ENCODE measurements around the gene HEBP1. TPM values are rescaled to one million over a fixed set of nuclear protein-coding genes. Genes with fewer than 3 reads are reported as not detected.
A peak's percentile ranks its signal among the peaks of the same experiment; 100 is the strongest.

The HEBP1 gene
- polyA plus RNA-seq, 1 donor (not counting 4 experiments of a cell fraction or from before 2014, with no cell fraction given) = 24.8 TPM

- DNase-seq (ENCODE audit: low read depth, low spot score) = no peak
- H3K36me3 ChIP-seq (ENCODE audit: control insufficient read depth in 2 of 2, extremely low read depth in 1 of 2, insufficient read depth in 2 of 2, low read length in 2 of 2) = no peaks in the 10 kb centered on the region
- TF ChIP-seq, protein P1, sequence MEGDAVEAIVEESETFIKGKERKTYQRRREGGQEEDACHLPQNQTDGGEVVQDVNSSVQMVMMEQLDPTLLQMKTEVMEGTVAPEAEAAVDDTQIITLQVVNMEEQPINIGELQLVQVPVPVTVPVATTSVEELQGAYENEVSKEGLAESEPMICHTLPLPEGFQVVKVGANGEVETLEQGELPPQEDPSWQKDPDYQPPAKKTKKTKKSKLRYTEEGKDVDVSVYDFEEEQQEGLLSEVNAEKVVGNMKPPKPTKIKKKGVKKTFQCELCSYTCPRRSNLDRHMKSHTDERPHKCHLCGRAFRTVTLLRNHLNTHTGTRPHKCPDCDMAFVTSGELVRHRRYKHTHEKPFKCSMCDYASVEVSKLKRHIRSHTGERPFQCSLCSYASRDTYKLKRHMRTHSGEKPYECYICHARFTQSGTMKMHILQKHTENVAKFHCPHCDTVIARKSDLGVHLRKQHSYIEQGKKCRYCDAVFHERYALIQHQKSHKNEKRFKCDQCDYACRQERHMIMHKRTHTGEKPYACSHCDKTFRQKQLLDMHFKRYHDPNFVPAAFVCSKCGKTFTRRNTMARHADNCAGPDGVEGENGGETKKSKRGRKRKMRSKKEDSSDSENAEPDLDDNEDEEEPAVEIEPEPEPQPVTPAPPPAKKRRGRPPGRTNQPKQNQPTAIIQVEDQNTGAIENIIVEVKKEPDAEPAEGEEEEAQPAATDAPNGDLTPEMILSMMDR (optimal IDR thresholded peaks at IDR 0.05 in 1 of 3, IDR thresholded peaks at IDR 0.05 in 1 of 3, conservative IDR thresholded peaks at IDR 0.05 in 1 of 3; ENCODE audit: extremely low read depth in 1 of 3, insufficient read depth in 2 of 3, low read length in 3 of 3) = no peak
- no peak for TF ChIP-seq EZH2 (IDR thresholded peaks at IDR 0.05; ENCODE audit: low read length)
- dilution Hi-C loops (cut with MboI; ENCODE audit: extremely low pct_ligation_motif_present, low sequenced_read_pairs) = no loop called here
- no peak overlapping the region for H3K4me2 ChIP-seq (ENCODE audit: control insufficient read depth, extremely low read depth, insufficient read depth, low read depth, low read length)
- H3K9me3 ChIP-seq (ENCODE audit: control insufficient read depth, low read depth, low read length) = no peaks in the 10 kb centered on the region
- no peak overlapping the region for H3K9ac ChIP-seq (ENCODE audit: control insufficient read depth, extremely low read depth, insufficient read depth, low read length)
- no peaks in the 10 kb centered on the region for H4K20me1 ChIP-seq (ENCODE audit: control insufficient read depth, extremely low read depth, insufficient read depth, low read length)
- H3K4me3 ChIP-seq (ENCODE audit: control insufficient read depth in 2 of 3, extremely low read depth in 1 of 3, insufficient read depth in 2 of 3, low read depth in 1 of 3, low read length in 3 of 3) = no peak overlapping the region
- H3K9me1 ChIP-seq (ENCODE audit: control insufficient read depth, extremely low read depth, insufficient read depth, low read length) = no peaks in the 10 kb centered on the region
- H3K79me2 ChIP-seq (ENCODE audit: control insufficient read depth, insufficient read depth, low read length) = no peaks in the 10 kb centered on the region
- no peak overlapping the region for H3K27ac ChIP-seq (ENCODE audit: control insufficient read depth, insufficient read depth, low read length)
- H3K4me1 ChIP-seq (ENCODE audit: control insufficient read depth, extremely low read depth, insufficient read depth, low read length) = no peaks in the 10 kb centered on the region
- H2AFZ ChIP-seq (ENCODE audit: control insufficient read depth, low read length) = no peak overlapping the region
- H3K27me3 ChIP-seq (ENCODE audit: control insufficient read depth, extremely low read depth, insufficient read depth, low read length) = no peaks in the 10 kb centered on the region
- no peak for FAIRE-seq
Observed at GRCh38 chr12:13024531-13024916, 24.5 kb upstream of the HEBP1 start.

- no peaks in the 10 kb centered on the region for H3K27me3 ChIP-seq (ENCODE audit: control insufficient read depth, extremely low read depth, insufficient read depth, low read length)
- dilution Hi-C loops (cut with MboI; ENCODE audit: extremely low pct_ligation_motif_present, low sequenced_read_pairs) = no loop called here
- no peak overlapping the region for H3K4me2 ChIP-seq (ENCODE audit: control insufficient read depth, extremely low read depth, insufficient read depth, low read depth, low read length)
- no peak overlapping the region for H2AFZ ChIP-seq (ENCODE audit: control insufficient read depth, low read length)
- no peak overlapping the region for H3K4me3 ChIP-seq (ENCODE audit: control insufficient read depth in 2 of 3, extremely low read depth in 1 of 3, insufficient read depth in 2 of 3, low read depth in 1 of 3, low read length in 3 of 3)
- H3K9ac ChIP-seq (ENCODE audit: control insufficient read depth, extremely low read depth, insufficient read depth, low read length) = no peak overlapping the region
- H3K27ac ChIP-seq (ENCODE audit: control insufficient read depth, insufficient read depth, low read length) = no peak overlapping the region
- no peaks in the 10 kb centered on the region for H3K36me3 ChIP-seq (ENCODE audit: control insufficient read depth in 2 of 2, extremely low read depth in 1 of 2, insufficient read depth in 2 of 2, low read length in 2 of 2)
- no peaks in the 10 kb centered on the region for H3K79me2 ChIP-seq (ENCODE audit: control insufficient read depth, insufficient read depth, low read length)
- no peak for FAIRE-seq
- TF ChIP-seq EZH2 (IDR thresholded peaks at IDR 0.05; ENCODE audit: low read length) = no peak
- TF ChIP-seq, protein P1 (optimal IDR thresholded peaks at IDR 0.05 in 1 of 3, IDR thresholded peaks at IDR 0.05 in 1 of 3, conservative IDR thresholded peaks at IDR 0.05 in 1 of 3; ENCODE audit: extremely low read depth in 1 of 3, insufficient read depth in 2 of 3, low read length in 3 of 3) = peak in 2 of 3 experiments; percentile 19 to 60
- no peak for DNase-seq (ENCODE audit: low read depth, low spot score)
- no peaks in the 10 kb centered on the region for H3K9me3 ChIP-seq (ENCODE audit: control insufficient read depth, low read depth, low read length)
- no peaks in the 10 kb centered on the region for H3K4me1 ChIP-seq (ENCODE audit: control insufficient read depth, extremely low read depth, insufficient read depth, low read length)
- H4K20me1 ChIP-seq (ENCODE audit: control insufficient read depth, extremely low read depth, insufficient read depth, low read length) = no peaks in the 10 kb centered on the region
- no peaks in the 10 kb centered on the region for H3K9me1 ChIP-seq (ENCODE audit: control insufficient read depth, extremely low read depth, insufficient read depth, low read length)
Observed at GRCh38 chr12:13023811-13024530, 23.9 kb upstream of the HEBP1 start.
